Measurements from ENCODE around the gene DEPDC5.

GRCh38 chr22:31898926-31899325 is 145.1 kb downstream of the DEPDC5 start:
- TF ChIP-seq POLR2AphosphoS5 (IDR thresholded peaks at IDR 0.05; ENCODE audit: low read depth, low read length): no peak
- no peak for TF ChIP-seq SIN3A (IDR thresholded peaks at IDR 0.05; ENCODE audit: borderline replicate concordance, insufficient read depth, low read length)
- TF ChIP-seq REST (IDR thresholded peaks at IDR 0.05; ENCODE audit: insufficient read depth in 1 of 2, low read depth in 2 of 2, low read length in 2 of 2): no peak
- no peak for TF ChIP-seq TAF1 (IDR thresholded peaks at IDR 0.05; ENCODE audit: borderline replicate concordance, insufficient read depth, low read length)
- no peak for TF ChIP-seq FOXP2 (optimal IDR thresholded peaks at IDR 0.05; ENCODE audit: borderline replicate concordance, extremely low read depth, extremely low read length, insufficient read depth)
